Measurements from ENCODE around the gene MEGF6. TPM values are rescaled to one million over a fixed set of nuclear protein-coding genes. Genes with fewer than 3 reads are reported as not detected.

Gene MEGF6
- total and polyA plus RNA-seq, 12 donors: 1.8 to 14.1 (median 7.0) TPM

- 94 to 95% methylated on average over 23 of the region's 23 CpGs for WGBS, 2 donors
- H3K27me3 ChIP-seq: peaks cover 0 to 14% (median 0%) of the 10 kb centered on the region in 7 donors
These were observed 121.1 kb downstream of the MEGF6 start for GRCh38 chr1:3490046-3490745.

DNA sequence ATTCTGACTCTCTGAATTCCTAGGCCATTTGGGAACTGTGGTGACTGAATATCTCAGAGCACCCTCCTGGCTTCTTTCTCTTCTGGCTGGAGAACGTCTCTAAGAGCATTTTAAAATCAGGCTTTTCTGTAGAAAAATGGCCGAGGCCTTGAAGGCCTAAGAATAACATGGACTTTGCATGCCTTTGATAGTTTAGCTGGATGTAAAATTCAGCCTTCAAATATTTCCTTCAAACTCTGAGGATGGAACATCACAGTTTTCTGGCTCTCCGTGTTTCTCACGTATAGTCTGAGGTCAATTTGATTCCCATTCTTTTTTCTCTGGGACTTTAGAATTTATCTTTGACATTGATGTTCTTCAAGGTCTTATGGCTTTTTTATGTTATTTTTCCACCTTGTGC is 122.9 kb downstream of the MEGF6 start:
- Histone ChIP-seq H3K9me3 (peaks cover 0 to 13% (median 3%) of the 10 kb centered on the region in 11 donors), H3K27ac (no peak overlapping the region), H3K4me1 (peaks cover 0 to 9% (median 6%) of the 10 kb centered on the region in 9 donors), H3K27me3 (peaks cover 0 to 21% (median 0%) of the 10 kb centered on the region in 7 donors), H3K36me3 (no peaks in the 10 kb centered on the region), H3K4me3 (no peak overlapping the region)
- WGBS, 2 donors: 92 to 95% methylated on average over 4 of the region's 4 CpGs
- intact Hi-C loops (cut with DNase I): no loop called here
- DNase-seq: no peak
- no peak for ATAC-seq
- TF ChIP-seq, protein P1, sequence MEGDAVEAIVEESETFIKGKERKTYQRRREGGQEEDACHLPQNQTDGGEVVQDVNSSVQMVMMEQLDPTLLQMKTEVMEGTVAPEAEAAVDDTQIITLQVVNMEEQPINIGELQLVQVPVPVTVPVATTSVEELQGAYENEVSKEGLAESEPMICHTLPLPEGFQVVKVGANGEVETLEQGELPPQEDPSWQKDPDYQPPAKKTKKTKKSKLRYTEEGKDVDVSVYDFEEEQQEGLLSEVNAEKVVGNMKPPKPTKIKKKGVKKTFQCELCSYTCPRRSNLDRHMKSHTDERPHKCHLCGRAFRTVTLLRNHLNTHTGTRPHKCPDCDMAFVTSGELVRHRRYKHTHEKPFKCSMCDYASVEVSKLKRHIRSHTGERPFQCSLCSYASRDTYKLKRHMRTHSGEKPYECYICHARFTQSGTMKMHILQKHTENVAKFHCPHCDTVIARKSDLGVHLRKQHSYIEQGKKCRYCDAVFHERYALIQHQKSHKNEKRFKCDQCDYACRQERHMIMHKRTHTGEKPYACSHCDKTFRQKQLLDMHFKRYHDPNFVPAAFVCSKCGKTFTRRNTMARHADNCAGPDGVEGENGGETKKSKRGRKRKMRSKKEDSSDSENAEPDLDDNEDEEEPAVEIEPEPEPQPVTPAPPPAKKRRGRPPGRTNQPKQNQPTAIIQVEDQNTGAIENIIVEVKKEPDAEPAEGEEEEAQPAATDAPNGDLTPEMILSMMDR (IDR thresholded peaks at IDR 0.05): no peak

More at GRCh38 chr1:3490046-3490745, 121.1 kb downstream of the MEGF6 start:
- TF ChIP-seq, protein P1 (IDR thresholded peaks at IDR 0.05): no peak
- Histone ChIP-seq H3K4me3 (no peak overlapping the region), H3K9me3 (peaks cover 0 to 13% (median 3%) of the 10 kb centered on the region in 11 donors), H3K27ac (no peak overlapping the region), H3K36me3 (no peaks in the 10 kb centered on the region), H3K4me1 (peaks cover 0 to 9% (median 6%) of the 10 kb centered on the region in 9 donors)
- ATAC-seq: no peak
- intact Hi-C loops (cut with DNase I): loop anchor here in 8 of 10 donors (2.0 to 10.0 kb wide), 7 partner anchors 72 to 237 kb away; no protein-coding TSS in a partner anchor
- no peak for DNase-seq

DNA sequence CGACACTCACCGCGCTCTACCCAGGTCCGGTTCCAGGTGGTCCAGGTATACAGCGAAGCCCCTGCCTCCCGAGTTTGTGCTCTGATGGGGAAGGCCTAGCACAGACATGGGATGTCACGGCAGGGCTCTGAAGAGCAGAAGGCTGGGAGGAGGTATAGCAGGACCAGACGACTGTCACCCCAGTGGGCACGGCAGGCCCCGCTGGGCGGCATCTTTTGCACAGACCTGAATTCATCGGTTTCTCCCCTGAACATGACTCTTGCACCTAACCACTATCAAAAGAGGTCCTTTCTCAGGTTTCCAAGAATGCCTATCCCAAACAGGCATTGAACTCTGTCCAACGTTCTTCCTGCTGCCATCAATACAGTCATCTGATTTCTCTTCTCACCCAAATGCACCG is 126.3 kb downstream of the MEGF6 start:
- Histone ChIP-seq H3K36me3 (no peaks in the 10 kb centered on the region), H3K4me3 (no peak overlapping the region), H3K4me1 (no peaks in the 10 kb centered on the region), H3K9me3 (peaks cover 0 to 13% (median 3%) of the 10 kb centered on the region in 11 donors), H3K27me3 (peaks cover 0 to 25% (median 0%) of the 10 kb centered on the region in 7 donors), H3K27ac (no peak overlapping the region)
- WGBS, 2 donors: 92 to 93% methylated on average over 14 of the region's 14 CpGs
- ATAC-seq: no peak
- no peak for DNase-seq
- intact Hi-C loops (cut with DNase I): loop anchor here in 2 of 10 donors (2.0 kb wide), 1 partner anchor 32 kb away; no protein-coding TSS in a partner anchor
- TF ChIP-seq, protein P1 (IDR thresholded peaks at IDR 0.05): no peak

GRCh38 chr1:3483801-3484444 is 127.4 kb downstream of the MEGF6 start:
- H3K27ac ChIP-seq: no peak overlapping the region
- DNase-seq: peak in 1 of 2 donors; percentile 66

More at GRCh38 chr1:3483801-3484444, 127.4 kb downstream of the MEGF6 start:
- Histone ChIP-seq H3K9me3 (peaks cover 0 to 13% (median 3%) of the 10 kb centered on the region in 11 donors), H3K36me3 (no peaks in the 10 kb centered on the region), H3K4me1 (no peaks in the 10 kb centered on the region), H3K27me3 (peaks cover 0 to 25% (median 0%) of the 10 kb centered on the region in 7 donors), H3K4me3 (no peak overlapping the region)
- TF ChIP-seq, protein P1 (IDR thresholded peaks at IDR 0.05): peak; percentile 68 to 93 (median 85)
- ATAC-seq: peak in 6 of 8 donors; percentile 39 to 66 (median 57)
- WGBS, 2 donors: 37 to 42% methylated on average over 31 of the region's 31 CpGs
- intact Hi-C loops (cut with DNase I): loop anchor here in 9 of 10 donors (1.0 to 5.0 kb wide), 4 partner anchors 30 to 37 kb away; partner anchors contain the start of gene ARHGEF16 (in 1 of the 9)
